Trophoblast cell (in vitro differentiated cells and primary cell): ENCODE results near the gene TF.

Source experiments
- DNase-seq, 2 donors: peaks; one replicate each; pipeline ENCODE4 v3.0.0-alpha.2; 2016
- H2AFZ ChIP-seq: 2 replicates; pipeline ENCODE4 v1.6.1; 2013; ENCODE audit warnings: low read length, moderate library complexity, mild to moderate bottlenecking; ENCODE audit not compliant: insufficient read depth, poor library complexity
- H2AK5ac ChIP-seq: 2 replicates; pipeline ENCODE4 v1.6.1; 2013; ENCODE audit warnings: mild to moderate bottlenecking, low read length
- H2BK120ac ChIP-seq: 2 replicates; pipeline ENCODE4 v1.6.1; 2013; ENCODE audit warnings: low read length, mild to moderate bottlenecking, moderate library complexity; ENCODE audit not compliant: insufficient read depth, poor library complexity
- H2BK12ac ChIP-seq: 2 replicates; pipeline ENCODE4 v1.6.1; 2013; ENCODE audit warnings: mild to moderate bottlenecking, low read length, moderate library complexity
- H2BK5ac ChIP-seq: 2 replicates; pipeline ENCODE4 v1.6.1; 2013; ENCODE audit warnings: low read length, low read depth, moderate library complexity, mild to moderate bottlenecking; ENCODE audit not compliant: poor library complexity
- H3K14ac ChIP-seq: 2 replicates; pipeline ENCODE4 v1.6.1; 2013; ENCODE audit warnings: mild to moderate bottlenecking, low read length
- H3K18ac ChIP-seq: 2 replicates; pipeline ENCODE4 v1.6.1; 2013; ENCODE audit warnings: mild to moderate bottlenecking, low read length
- H3K23ac ChIP-seq: 2 replicates; pipeline ENCODE4 v1.6.1; 2013; ENCODE audit warnings: low read length
- H3K27ac ChIP-seq: 2 replicates; pipeline ENCODE4 v1.5.1; 2013; ENCODE audit warnings: low read depth, mild to moderate bottlenecking, inconsistent platforms, low read length, moderate library complexity
- H3K27me3 ChIP-seq: 2 replicates; pipeline ENCODE4 v1.6.1; 2013; ENCODE audit warnings: inconsistent platforms, mild to moderate bottlenecking, low read length, moderate library complexity; ENCODE audit not compliant: insufficient read depth
- H3K36me3 ChIP-seq, 2 experiments: 1 replicate in 1 of 2; 2 replicates in 1 of 2; pipeline ENCODE4 v1.6.1; 2013; ENCODE audit warnings: low read length in 2 of 2, mild to moderate bottlenecking in 2 of 2, moderate library complexity in 1 of 2; ENCODE audit not compliant: insufficient read depth in 2 of 2, control insufficient read depth in 1 of 2
- H3K4ac ChIP-seq: 2 replicates; pipeline ENCODE4 v1.6.1; 2013; ENCODE audit warnings: low read depth, mild to moderate bottlenecking, low read length, moderate library complexity
- H3K4me1 ChIP-seq, 2 experiments: 1 replicate in 1 of 2; 2 replicates in 1 of 2; pipeline ENCODE4 v1.6.1; 2013; ENCODE audit warnings: low read length in 2 of 2, mild to moderate bottlenecking in 2 of 2, moderate library complexity in 1 of 2; ENCODE audit not compliant: insufficient read depth in 2 of 2, control insufficient read depth in 1 of 2
- H3K4me2 ChIP-seq: 2 replicates; pipeline ENCODE4 v1.6.1; 2013; ENCODE audit warnings: inconsistent platforms, mild to moderate bottlenecking, low read length, moderate library complexity
- H3K4me3 ChIP-seq: 2 replicates; pipeline ENCODE4 v1.5.1; 2013; ENCODE audit warnings: mild to moderate bottlenecking, low read depth, low read length, inconsistent platforms
- H3K79me1 ChIP-seq: one replicate; pipeline ENCODE4 v1.6.1; 2013; ENCODE audit warnings: low read length
- H3K79me2 ChIP-seq: 2 replicates; pipeline ENCODE4 v1.6.1; 2013; ENCODE audit warnings: low read length, mild to moderate bottlenecking; ENCODE audit not compliant: control insufficient read depth, insufficient read depth, poor library complexity
- H3K9ac ChIP-seq: 2 replicates; pipeline ENCODE4 v1.6.1; 2013; ENCODE audit warnings: mild to moderate bottlenecking, low read length
- H3K9me3 ChIP-seq: 2 replicates; pipeline ENCODE4 v1.6.1; 2013; ENCODE audit warnings: low read depth, mild to moderate bottlenecking, control low read depth, inconsistent platforms, low read length; ENCODE audit not compliant: insufficient read depth
- H4K12ac ChIP-seq: 2 replicates; pipeline ENCODE4 v1.6.1; 2013; ENCODE audit warnings: low read depth, mild to moderate bottlenecking, low read length, moderate library complexity
- H4K8ac ChIP-seq: 2 replicates; pipeline ENCODE4 v1.6.1; 2013; ENCODE audit warnings: low read depth, mild to moderate bottlenecking, low read length, moderate library complexity
- H4K91ac ChIP-seq: one replicate; pipeline ENCODE4 v1.6.1; 2013; ENCODE audit warnings: low read depth, mild to moderate bottlenecking, low read length, moderate library complexity
- WGBS: extraction: QIAGEN DNeasy Blood & Tissue Kit; methylation state at CpG from one replicate; pipeline ENCODE4 v1.1.7; 2013; ENCODE audit warnings: missing lambda C conversion rate; ENCODE audit not compliant: insufficient read length, insufficient coverage; ENCODE audit errors: extremely low coverage; 5-methylcytosine and 5-hydroxymethylcytosine counted together

The TF gene

DNA sequence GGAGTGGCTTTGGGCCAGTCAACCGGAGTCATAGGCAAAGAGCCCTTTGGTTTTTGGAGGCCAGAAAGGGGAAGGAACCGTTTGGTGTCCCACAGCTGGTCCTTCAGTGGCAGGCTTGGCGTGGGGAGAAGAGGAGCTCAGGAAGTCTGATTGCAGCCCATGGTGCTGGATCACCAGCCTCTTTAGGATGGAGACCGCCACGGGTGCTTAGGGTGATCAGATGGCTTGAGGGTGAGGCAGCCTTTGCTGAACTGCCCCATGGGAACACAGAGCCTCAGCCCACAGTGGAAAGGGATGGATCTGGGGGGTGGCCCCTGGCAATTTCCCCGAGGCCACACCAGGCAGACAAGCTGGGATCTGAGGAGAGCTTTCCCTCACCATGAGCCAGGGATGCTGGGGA lies 45.8 kb upstream of the TF start:
- no peak for DNase-seq
- H3K79me2 ChIP-seq: no peaks in the 10 kb centered on the region
- H2BK120ac ChIP-seq: no peak overlapping the region
- peaks cover 5% of the 10 kb centered on the region for H3K9me3 ChIP-seq
- no CpG with 5 or more reads among the region's 6 CpGs for WGBS
- no peaks in the 10 kb centered on the region for H3K4me1 ChIP-seq
- H2AFZ ChIP-seq: no peak overlapping the region
- H3K27me3 ChIP-seq: no peaks in the 10 kb centered on the region
- H4K12ac ChIP-seq: no peak overlapping the region
- no peak overlapping the region for H3K27ac ChIP-seq
- H3K4me3 ChIP-seq: no peak overlapping the region
- H2BK5ac ChIP-seq: no peak overlapping the region
- no peak overlapping the region for H3K4ac ChIP-seq
- no peak overlapping the region for H2AK5ac ChIP-seq
- H3K9ac ChIP-seq: no peak overlapping the region
- H4K91ac ChIP-seq: no peak overlapping the region
- no peak overlapping the region for H3K14ac ChIP-seq
- H3K18ac ChIP-seq: no peak overlapping the region
- H3K4me2 ChIP-seq: no peak overlapping the region
- H3K23ac ChIP-seq: no peak overlapping the region
- H3K36me3 ChIP-seq: no peaks in the 10 kb centered on the region
- H2BK12ac ChIP-seq: no peak overlapping the region
- no peak overlapping the region for H4K8ac ChIP-seq
- H3K79me1 ChIP-seq: no peaks in the 10 kb centered on the region

DNA sequence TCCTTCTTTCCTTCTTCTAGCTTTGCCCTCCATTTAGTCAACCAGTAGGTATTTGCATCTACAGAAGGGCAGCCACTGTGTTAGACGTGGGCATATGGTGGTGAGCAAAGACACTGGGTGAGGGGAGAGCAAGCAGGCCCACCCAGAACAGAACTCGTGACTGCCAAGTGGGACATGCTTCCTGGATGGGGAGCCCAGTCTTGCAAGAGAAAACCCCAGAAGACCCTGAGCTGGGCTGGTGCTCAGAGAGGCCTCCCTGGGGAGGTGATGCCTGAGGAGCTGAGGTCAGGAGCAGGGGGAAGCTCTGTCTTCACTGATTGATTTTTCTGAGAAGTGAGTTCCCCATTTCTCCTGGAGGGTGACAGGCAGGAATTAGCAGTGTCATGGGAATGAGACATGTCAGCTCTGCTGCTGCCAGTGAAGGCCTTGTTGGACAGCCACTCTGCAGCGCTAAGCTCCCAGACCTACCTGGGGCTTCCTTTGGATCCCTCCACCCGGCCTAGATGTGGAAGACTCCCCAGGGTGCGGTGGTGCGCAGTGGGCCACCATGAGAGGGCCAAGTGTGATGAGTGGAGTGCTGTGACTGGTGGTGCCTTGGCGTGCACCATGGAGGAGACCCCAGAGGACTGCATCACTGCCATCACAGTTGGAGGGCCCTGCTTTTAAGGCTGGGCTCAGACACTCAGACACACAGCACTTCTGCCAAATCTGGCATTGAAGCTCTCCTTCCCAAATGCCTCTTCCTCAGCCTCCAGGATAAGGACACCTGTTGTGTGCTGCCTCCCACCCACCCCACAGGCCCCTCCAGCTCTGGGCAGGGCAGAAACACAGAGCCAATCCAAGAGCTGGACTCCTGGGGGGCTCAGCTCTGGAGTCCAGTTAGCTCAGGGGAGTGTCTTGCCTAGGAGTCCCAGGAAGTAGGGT lies 44.5 kb upstream of the TF start:
- no peak overlapping the region for H3K27ac ChIP-seq
- no peak overlapping the region for H4K8ac ChIP-seq
- H2AK5ac ChIP-seq: no peak overlapping the region
- DNase-seq: no peak
- no peak overlapping the region for H3K9ac ChIP-seq
- H3K14ac ChIP-seq: no peak overlapping the region
- no peak overlapping the region for H2BK120ac ChIP-seq
- no peak overlapping the region for H2BK5ac ChIP-seq
- peaks cover 2% of the 10 kb centered on the region for H3K27me3 ChIP-seq
- no peaks in the 10 kb centered on the region for H3K36me3 ChIP-seq
- H3K79me2 ChIP-seq: no peaks in the 10 kb centered on the region
- no peak overlapping the region for H3K4me3 ChIP-seq
- no peak overlapping the region for H3K18ac ChIP-seq
- no peak overlapping the region for H2BK12ac ChIP-seq
- no peak overlapping the region for H4K91ac ChIP-seq
- H3K4ac ChIP-seq: no peak overlapping the region
- no peak overlapping the region for H2AFZ ChIP-seq
- WGBS: no CpG with 5 or more reads among the region's 7 CpGs
- no peaks in the 10 kb centered on the region for H3K79me1 ChIP-seq
- H3K23ac ChIP-seq: no peak overlapping the region
- no peak overlapping the region for H3K4me2 ChIP-seq
- H4K12ac ChIP-seq: no peak overlapping the region
- H3K9me3 ChIP-seq: peaks cover 5% of the 10 kb centered on the region
- H3K4me1 ChIP-seq: no peaks in the 10 kb centered on the region

DNA sequence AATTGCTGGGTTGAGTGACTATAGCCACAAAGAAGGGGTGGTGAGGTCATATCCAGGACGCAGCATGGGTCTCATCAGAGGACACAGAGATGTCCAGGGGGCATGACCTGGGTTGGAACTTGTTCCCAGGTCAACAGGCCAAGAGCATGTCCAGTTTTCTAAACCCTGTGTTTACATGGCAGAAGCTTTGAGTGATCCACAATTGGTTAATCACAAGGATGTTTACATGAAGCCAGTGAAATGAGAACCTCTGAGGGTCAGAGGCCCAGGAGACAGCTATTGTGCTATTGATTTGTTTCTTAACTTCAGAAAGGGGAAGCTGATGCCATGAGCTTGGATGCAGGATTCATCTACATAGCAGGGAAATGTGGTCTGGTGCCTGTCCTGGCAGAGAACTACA lies 42.3 kb upstream of the TF start:
- Histone ChIP-seq H3K4me2 (no peak overlapping the region), H3K23ac (no peak overlapping the region), H4K12ac (no peak overlapping the region), H3K27me3 (peaks cover 3% of the 10 kb centered on the region), H3K14ac (no peak overlapping the region), H3K4me3 (no peak overlapping the region), H3K18ac (no peak overlapping the region), H3K36me3 (no peaks in the 10 kb centered on the region), H3K27ac (no peak overlapping the region), H3K79me2 (no peaks in the 10 kb centered on the region), H3K79me1 (no peaks in the 10 kb centered on the region), H3K9me3 (peaks cover 5% of the 10 kb centered on the region), H2BK5ac (no peak overlapping the region), H2AFZ (no peak overlapping the region), H2AK5ac (no peak overlapping the region), H3K4ac (no peak overlapping the region), H2BK12ac (no peak overlapping the region), H2BK120ac (no peak overlapping the region), H3K4me1 (no peaks in the 10 kb centered on the region), H4K91ac (no peak overlapping the region), H4K8ac (no peak overlapping the region), H3K9ac (no peak overlapping the region)
- WGBS: no CpG with 5 or more reads among the region's 1 CpG
- DNase-seq: no peak

DNA sequence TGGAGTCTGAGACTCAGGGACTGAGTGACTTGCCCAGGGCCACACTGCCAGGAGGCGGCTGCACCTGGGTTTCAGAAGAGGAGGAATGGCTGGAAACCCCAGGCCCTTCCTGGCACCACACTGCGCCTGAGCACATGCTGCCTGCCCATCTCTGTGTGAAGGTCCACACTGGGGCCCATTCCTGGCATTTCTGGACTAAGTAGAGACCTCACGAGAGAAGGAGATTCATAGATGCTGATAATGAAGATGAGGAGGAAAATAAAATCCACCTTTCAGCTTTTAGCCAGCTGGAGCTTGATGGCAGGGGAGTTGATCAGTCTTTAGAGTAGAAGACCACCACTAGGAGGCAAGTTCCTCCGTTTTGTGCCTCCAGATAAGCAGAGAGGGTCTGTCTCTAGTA lies 40.2 kb upstream of the TF start:
- no peak for DNase-seq
- Histone ChIP-seq H3K23ac (no peak overlapping the region), H4K12ac (no peak overlapping the region), H3K27me3 (peaks cover 3% of the 10 kb centered on the region), H3K27ac (no peak overlapping the region), H2BK120ac (no peak overlapping the region), H3K79me1 (no peaks in the 10 kb centered on the region), H3K9ac (no peak overlapping the region), H3K18ac (no peak overlapping the region), H3K36me3 (no peaks in the 10 kb centered on the region), H4K8ac (no peak overlapping the region), H3K9me3 (no peaks in the 10 kb centered on the region), H2BK12ac (no peak overlapping the region), H3K14ac (no peak overlapping the region), H3K79me2 (no peaks in the 10 kb centered on the region), H3K4me1 (no peaks in the 10 kb centered on the region), H2AFZ (no peak overlapping the region), H4K91ac (no peak overlapping the region), H2BK5ac (no peak overlapping the region), H3K4me3 (no peak overlapping the region), H3K4me2 (no peak overlapping the region), H3K4ac (no peak overlapping the region), H2AK5ac (no peak overlapping the region)
- no CpG with 5 or more reads among the region's 4 CpGs for whole genome bisulfite sequencing
